AG10803 (cell line): Measurements from ENCODE around the gene TMEM45B.
"Not testable (repeated sequence)": the region's sequence is repeated elsewhere in the genome, so short reads cannot be mapped to it uniquely, and the experiment has no call there.

Source experiments
- DNase-seq: peaks from one replicate; pipeline ENCODE4 v3.0.0; 2010; ENCODE audit warnings: low read depth
- H3K4me3 ChIP-seq: 2 replicates; pipeline ENCODE4 v1.5.1; 2011; ENCODE audit warnings: mild to moderate bottlenecking, low read length, control low read depth
- TF ChIP-seq, protein P1 (sequence below): conservative IDR thresholded peaks from 2 replicates; pipeline ENCODE4 v1.5.1; 2011; ENCODE audit warnings: mild to moderate bottlenecking, low read length, control low read depth, inconsistent platforms

Gene TMEM45B

DNA sequence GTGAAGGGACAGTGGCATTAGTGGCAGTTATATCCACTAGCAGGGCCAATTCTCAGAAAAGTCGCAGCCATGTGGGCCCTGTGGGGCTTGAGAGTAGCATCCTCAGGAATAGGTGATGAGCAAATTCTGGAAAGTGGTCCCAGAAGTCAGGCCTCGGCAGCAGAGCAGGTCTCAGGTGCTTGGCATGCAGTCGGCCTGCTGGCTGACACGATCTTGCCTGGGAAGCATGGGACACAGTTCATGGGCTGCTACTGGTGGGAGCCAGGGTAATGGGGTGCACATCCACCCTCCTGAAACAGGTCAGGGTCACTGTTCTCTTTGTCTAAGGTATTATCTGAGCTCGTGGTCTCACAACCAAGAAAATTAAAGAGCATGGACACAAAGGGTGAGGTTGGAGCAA is 36.8 kb upstream of the TMEM45B start:
- no peak overlapping the region for H3K4me3 ChIP-seq
- TF ChIP-seq, protein P1, sequence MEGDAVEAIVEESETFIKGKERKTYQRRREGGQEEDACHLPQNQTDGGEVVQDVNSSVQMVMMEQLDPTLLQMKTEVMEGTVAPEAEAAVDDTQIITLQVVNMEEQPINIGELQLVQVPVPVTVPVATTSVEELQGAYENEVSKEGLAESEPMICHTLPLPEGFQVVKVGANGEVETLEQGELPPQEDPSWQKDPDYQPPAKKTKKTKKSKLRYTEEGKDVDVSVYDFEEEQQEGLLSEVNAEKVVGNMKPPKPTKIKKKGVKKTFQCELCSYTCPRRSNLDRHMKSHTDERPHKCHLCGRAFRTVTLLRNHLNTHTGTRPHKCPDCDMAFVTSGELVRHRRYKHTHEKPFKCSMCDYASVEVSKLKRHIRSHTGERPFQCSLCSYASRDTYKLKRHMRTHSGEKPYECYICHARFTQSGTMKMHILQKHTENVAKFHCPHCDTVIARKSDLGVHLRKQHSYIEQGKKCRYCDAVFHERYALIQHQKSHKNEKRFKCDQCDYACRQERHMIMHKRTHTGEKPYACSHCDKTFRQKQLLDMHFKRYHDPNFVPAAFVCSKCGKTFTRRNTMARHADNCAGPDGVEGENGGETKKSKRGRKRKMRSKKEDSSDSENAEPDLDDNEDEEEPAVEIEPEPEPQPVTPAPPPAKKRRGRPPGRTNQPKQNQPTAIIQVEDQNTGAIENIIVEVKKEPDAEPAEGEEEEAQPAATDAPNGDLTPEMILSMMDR: no peak
- no peak for DNase-seq

DNA sequence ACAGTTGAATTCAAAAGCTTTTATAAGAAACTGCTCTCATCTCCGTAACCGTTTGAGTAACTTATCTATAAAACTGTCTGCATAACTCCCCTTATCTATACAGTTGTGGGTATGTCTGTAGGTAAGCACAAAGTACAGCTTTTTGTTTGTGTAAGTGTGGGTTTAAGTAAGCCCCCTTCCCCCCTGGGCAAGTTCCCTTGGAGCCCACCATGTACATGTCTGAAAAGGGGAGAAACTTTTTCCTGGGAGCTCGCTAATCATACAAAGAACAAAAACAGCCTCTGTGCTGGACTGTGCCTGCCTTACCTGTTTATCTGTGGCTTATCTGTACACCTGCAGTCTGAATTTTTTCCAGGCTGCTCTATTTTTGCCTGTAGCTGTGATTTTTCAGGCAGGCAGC is 36.3 kb upstream of the TMEM45B start:
- no peak for DNase-seq
- no peak overlapping the region for H3K4me3 ChIP-seq

DNA sequence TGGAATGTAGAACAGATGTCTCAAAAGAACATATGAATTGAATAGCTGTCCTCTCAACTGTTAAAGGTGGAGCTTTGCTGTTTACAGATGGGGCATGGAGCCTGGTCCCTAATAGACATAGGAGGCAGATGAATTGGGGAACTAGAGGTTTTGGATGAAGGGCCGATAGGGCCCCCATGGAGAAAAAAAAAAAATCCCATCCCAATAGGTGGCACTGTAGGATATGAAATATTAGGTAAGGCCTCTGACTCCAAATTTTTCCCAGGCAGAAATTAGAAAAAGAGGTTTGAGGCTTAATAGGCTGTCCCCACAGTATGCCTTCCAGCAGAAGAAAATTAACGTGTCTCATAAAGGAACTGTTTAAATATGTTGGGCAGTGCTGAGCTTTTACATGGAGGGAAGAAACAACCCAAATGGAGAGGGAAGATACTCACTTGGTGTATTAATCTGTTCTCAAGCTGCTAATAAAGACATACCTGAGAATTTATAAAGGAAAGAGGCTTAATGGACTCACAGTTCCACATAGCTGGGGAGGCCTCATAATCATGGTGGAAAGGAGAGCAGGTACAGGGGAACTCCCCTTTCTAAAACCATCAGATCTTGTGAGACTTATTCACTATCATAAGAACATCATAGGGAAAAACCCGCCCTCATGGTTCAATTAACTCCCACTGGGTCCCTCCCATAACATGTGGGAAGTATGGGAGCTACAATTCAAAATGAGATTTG is 30.1 kb upstream of the TMEM45B start:
- DNase-seq: no peak
- no peak overlapping the region for H3K4me3 ChIP-seq
- TF ChIP-seq, protein P1: peak; percentile 29

More for the DNA sequence above, 36.3 kb upstream of the TMEM45B start:
- TF ChIP-seq, protein P1: no peak

DNA sequence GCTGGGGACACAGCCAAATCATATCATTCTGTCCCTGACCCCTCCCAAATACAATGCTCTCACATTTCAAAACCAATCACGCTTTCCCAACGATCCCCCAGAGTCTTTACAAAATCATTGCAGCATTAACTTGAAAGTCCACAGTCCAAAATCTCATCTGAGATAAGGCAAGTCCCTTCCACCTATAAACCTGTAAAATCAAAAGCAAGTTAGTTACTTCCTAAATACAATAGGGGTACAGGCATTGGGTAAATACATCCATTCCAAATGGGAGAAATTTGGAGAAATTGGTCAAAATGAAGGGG is 29.6 kb upstream of the TMEM45B start:
- H3K4me3 ChIP-seq, DNase-seq: not testable (repeated sequence)

DNA sequence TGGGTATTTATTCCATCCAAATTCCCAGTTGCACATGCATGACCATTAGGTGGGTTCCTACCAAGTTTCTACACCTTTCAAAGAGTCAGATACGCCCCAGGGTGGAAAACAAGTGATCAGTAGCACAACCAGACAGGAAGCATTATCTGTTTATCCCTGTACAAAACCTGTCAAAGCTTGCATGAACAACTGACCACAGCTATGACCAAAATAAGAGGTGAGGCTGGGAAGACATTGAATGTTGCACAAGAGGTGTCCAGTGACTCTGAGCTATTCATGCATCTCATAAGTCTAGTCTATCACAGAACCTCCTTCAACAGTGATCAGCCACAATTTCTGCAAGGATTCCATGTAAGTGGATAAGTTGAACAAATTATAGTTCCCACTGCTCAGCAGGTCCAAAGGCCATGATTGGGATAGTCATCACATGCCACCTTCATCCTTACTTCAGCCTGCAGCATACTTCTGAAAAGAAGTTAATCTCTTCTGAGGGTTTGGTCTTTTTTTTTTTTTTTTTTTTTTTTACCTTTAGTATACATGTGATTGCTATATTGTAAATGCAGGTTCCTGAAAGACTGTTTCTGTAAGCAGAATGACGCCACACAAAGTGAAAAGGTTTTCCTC is 28.0 kb upstream of the TMEM45B start:
- no peak for DNase-seq
- TF ChIP-seq, protein P1: no peak
- no peak overlapping the region for H3K4me3 ChIP-seq

DNA sequence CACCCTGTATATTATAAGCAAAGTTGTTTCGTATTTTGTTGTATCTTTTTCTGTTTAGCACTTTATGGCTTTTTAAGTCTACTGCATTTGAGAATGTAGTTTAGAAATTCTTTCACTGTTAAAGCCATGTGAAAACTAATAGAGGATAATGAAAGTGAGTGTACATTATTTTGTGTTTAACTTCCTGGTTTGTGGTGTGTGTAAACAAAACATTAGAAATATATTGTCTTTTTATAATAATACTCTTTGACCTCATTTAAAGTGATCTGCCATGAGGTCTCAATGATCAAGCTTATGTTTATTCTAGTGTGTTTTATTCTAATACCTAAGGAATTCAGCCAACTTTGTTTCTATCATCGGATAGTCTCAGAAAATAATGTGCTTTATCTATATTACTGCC is 27.4 kb upstream of the TMEM45B start:
- TF ChIP-seq, protein P1: no peak
- DNase-seq: no peak
- no peak overlapping the region for H3K4me3 ChIP-seq

DNA sequence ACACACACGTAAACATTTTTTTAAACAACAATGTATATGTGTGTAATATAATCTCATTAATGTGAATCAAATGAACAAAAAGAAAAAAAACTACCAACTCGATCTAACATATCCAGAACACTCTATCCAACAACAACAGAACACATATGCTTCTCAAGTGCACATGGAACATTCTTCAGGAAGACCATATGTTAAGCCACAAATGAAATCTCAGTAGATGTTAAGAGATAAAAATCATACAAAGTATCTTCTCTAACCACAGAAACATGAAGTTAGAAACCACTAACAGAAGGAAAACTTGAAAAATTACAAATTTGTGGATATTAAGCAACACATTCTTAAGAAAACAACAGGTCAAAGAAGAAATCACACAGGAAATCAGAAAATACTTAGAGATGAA is 25.5 kb upstream of the TMEM45B start:
- H3K4me3 ChIP-seq: no peak overlapping the region
- TF ChIP-seq, protein P1: no peak
- peak; percentile 3 for DNase-seq
